Measurements from ENCODE around the gene CRYAB.

CRYAB gene

GRCh38 chr11:111909378-111909777, 2.2 kb downstream of the CRYAB start:
- H3K9me3 ChIP-seq (ENCODE audit: insufficient read depth, low read length, severe bottlenecking), result no peaks in the 10 kb centered on the region
- H4K20me1 ChIP-seq (ENCODE audit: insufficient read depth, low read length), result no peaks in the 10 kb centered on the region
- H3K4me2 ChIP-seq (ENCODE audit: insufficient read depth, low read length), result no peak overlapping the region
- peaks cover 4% of the 10 kb centered on the region for H3K27me3 ChIP-seq (ENCODE audit: insufficient read depth, low read length, poor library complexity)
- no peak for ATAC-seq (ENCODE audit: insufficient read depth, low read depth)
- H3K36me3 ChIP-seq (ENCODE audit: insufficient read depth, low read length), result no peaks in the 10 kb centered on the region
- H3K9ac ChIP-seq (ENCODE audit: low read depth, low read length), result no peak overlapping the region
- DNase-seq, result no peak
- H2AFZ ChIP-seq (ENCODE audit: low read depth, low read length), result no peak overlapping the region
- H3K79me2 ChIP-seq (ENCODE audit: insufficient read depth, low read length), result no peaks in the 10 kb centered on the region
- no peak overlapping the region for H3K4me3 ChIP-seq (ENCODE audit: low read depth in 1 of 2, low read length in 2 of 2)
- H3K27ac ChIP-seq (ENCODE audit: low read length), result no peak overlapping the region
- TF ChIP-seq CTCF (IDR thresholded peaks at IDR 0.05; ENCODE audit: borderline replicate concordance, extremely low read depth, low read length, poor library complexity, severe bottlenecking), result no peak
- no peak for TF ChIP-seq EZH2 (IDR thresholded peaks at IDR 0.05; ENCODE audit: borderline replicate concordance, low read depth, low read length, severe bottlenecking)
- no peaks in the 10 kb centered on the region for H3K4me1 ChIP-seq (ENCODE audit: insufficient read depth, low read length)

- Histone ChIP-seq H4K20me1 (ENCODE audit: insufficient read depth, low read length) (no peaks in the 10 kb centered on the region), H3K9me3 (ENCODE audit: insufficient read depth, low read length, severe bottlenecking) (no peaks in the 10 kb centered on the region), H2AFZ (ENCODE audit: low read depth, low read length) (no peak overlapping the region), H3K4me3 (ENCODE audit: low read depth in 1 of 2, low read length in 2 of 2) (no peak overlapping the region), H3K9ac (ENCODE audit: low read depth, low read length) (no peak overlapping the region), H3K27me3 (ENCODE audit: insufficient read depth, low read length, poor library complexity) (peaks cover 4% of the 10 kb centered on the region), H3K79me2 (ENCODE audit: insufficient read depth, low read length) (no peaks in the 10 kb centered on the region), H3K4me1 (ENCODE audit: insufficient read depth, low read length) (no peaks in the 10 kb centered on the region), H3K36me3 (ENCODE audit: insufficient read depth, low read length) (no peaks in the 10 kb centered on the region), H3K4me2 (ENCODE audit: insufficient read depth, low read length) (no peak overlapping the region), H3K27ac (ENCODE audit: low read length) (no peak overlapping the region)
- ATAC-seq (ENCODE audit: insufficient read depth, low read depth), result no peak
- no peak for TF ChIP-seq EZH2 (IDR thresholded peaks at IDR 0.05; ENCODE audit: borderline replicate concordance, low read depth, low read length, severe bottlenecking)
- no peak for TF ChIP-seq CTCF (IDR thresholded peaks at IDR 0.05; ENCODE audit: borderline replicate concordance, extremely low read depth, low read length, poor library complexity, severe bottlenecking)
- DNase-seq, result no peak
Measured at GRCh38 chr11:111908639-111909305, 2.8 kb downstream of the CRYAB start.

- no peak overlapping the region for H3K4me2 ChIP-seq (ENCODE audit: insufficient read depth, low read length)
- no peak overlapping the region for H3K27ac ChIP-seq (ENCODE audit: low read length)
- ATAC-seq (ENCODE audit: insufficient read depth, low read depth) (no peak), DNase-seq (no peak)
- no peak overlapping the region for H3K4me3 ChIP-seq (ENCODE audit: low read depth in 1 of 2, low read length in 2 of 2)
- no peak overlapping the region for H2AFZ ChIP-seq (ENCODE audit: low read depth, low read length)
- no peak overlapping the region for H3K9ac ChIP-seq (ENCODE audit: low read depth, low read length)
- TF ChIP-seq CTCF (IDR thresholded peaks at IDR 0.05; ENCODE audit: borderline replicate concordance, extremely low read depth, low read length, poor library complexity, severe bottlenecking) (no peak), EZH2 (IDR thresholded peaks at IDR 0.05; ENCODE audit: borderline replicate concordance, low read depth, low read length, severe bottlenecking) (no peak)
- H3K27me3 ChIP-seq (ENCODE audit: insufficient read depth, low read length, poor library complexity), result peaks cover 4% of the 10 kb centered on the region
- no peaks in the 10 kb centered on the region for H3K36me3 ChIP-seq (ENCODE audit: insufficient read depth, low read length)
- no peaks in the 10 kb centered on the region for H3K79me2 ChIP-seq (ENCODE audit: insufficient read depth, low read length)
- H3K9me3 ChIP-seq (ENCODE audit: insufficient read depth, low read length, severe bottlenecking), result no peaks in the 10 kb centered on the region
- H4K20me1 ChIP-seq (ENCODE audit: insufficient read depth, low read length), result no peaks in the 10 kb centered on the region
- H3K4me1 ChIP-seq (ENCODE audit: insufficient read depth, low read length), result no peaks in the 10 kb centered on the region
Measured at GRCh38 chr11:111906680-111907079, 4.9 kb downstream of the CRYAB start.

Measured in DND-41 (cell line).